DMS114 treated with DMSO at 0.1 percent for 48 hours (cell line): ENCODE results near the gene HDAC4.

ENCODE experiments used
- DNase-seq: peaks from one replicate; lab custom pipeline; 2025; ENCODE audit not compliant: unreplicated experiment; lab: John Stamatoyannopoulos, UW

Gene HDAC4

GRCh38 chr2:239271882-239272281 lies 128.9 kb downstream of the HDAC4 start:
- DNase-seq, result no peak

- no peak for DNase-seq
Observed at GRCh38 chr2:239271471-239271870, 129.3 kb downstream of the HDAC4 start.

GRCh38 chr2:239269916-239270315 lies 130.9 kb downstream of the HDAC4 start:
- no peak for DNase-seq

GRCh38 chr2:239269173-239269885 lies 131.5 kb downstream of the HDAC4 start:
- no peak for DNase-seq

- no peak for DNase-seq
Observed at GRCh38 chr2:239268549-239268948, 132.3 kb downstream of the HDAC4 start.

- DNase-seq, result no peak
Observed at GRCh38 chr2:239268082-239268481, 132.7 kb downstream of the HDAC4 start.

- DNase-seq, result no peak
Observed at GRCh38 chr2:239267288-239267951, 133.4 kb downstream of the HDAC4 start.

- DNase-seq, result no peak
Observed at GRCh38 chr2:239266779-239267287, 134.0 kb downstream of the HDAC4 start.

GRCh38 chr2:239266434-239266766 lies 134.4 kb downstream of the HDAC4 start:
- DNase-seq, result no peak

GRCh38 chr2:239265681-239266433 lies 135.0 kb downstream of the HDAC4 start:
- DNase-seq, result no peak

GRCh38 chr2:239264838-239265651 lies 135.8 kb downstream of the HDAC4 start:
- no peak for DNase-seq

- DNase-seq, result no peak
Observed at GRCh38 chr2:239264492-239264837, 136.4 kb downstream of the HDAC4 start.

GRCh38 chr2:239263669-239264491 lies 136.9 kb downstream of the HDAC4 start:
- DNase-seq, result no peak

- no peak for DNase-seq
Observed at GRCh38 chr2:239263231-239263630, 137.6 kb downstream of the HDAC4 start.

- no peak for DNase-seq
Observed at GRCh38 chr2:239262484-239263230, 138.2 kb downstream of the HDAC4 start.

GRCh38 chr2:239261796-239262483 lies 138.9 kb downstream of the HDAC4 start:
- no peak for DNase-seq

GRCh38 chr2:239261356-239261755 lies 139.5 kb downstream of the HDAC4 start:
- DNase-seq, result no peak

- DNase-seq, result no peak
Observed at GRCh38 chr2:239260546-239261327, 140.1 kb downstream of the HDAC4 start.
